Measurements from ENCODE around the gene PRRT1B. TPM values are rescaled to one million over a fixed set of nuclear protein-coding genes. Genes with fewer than 3 reads are reported as not detected.

PRRT1B gene
- total RNA-seq, 2 experiments from 2014 or later = not detected

DNA sequence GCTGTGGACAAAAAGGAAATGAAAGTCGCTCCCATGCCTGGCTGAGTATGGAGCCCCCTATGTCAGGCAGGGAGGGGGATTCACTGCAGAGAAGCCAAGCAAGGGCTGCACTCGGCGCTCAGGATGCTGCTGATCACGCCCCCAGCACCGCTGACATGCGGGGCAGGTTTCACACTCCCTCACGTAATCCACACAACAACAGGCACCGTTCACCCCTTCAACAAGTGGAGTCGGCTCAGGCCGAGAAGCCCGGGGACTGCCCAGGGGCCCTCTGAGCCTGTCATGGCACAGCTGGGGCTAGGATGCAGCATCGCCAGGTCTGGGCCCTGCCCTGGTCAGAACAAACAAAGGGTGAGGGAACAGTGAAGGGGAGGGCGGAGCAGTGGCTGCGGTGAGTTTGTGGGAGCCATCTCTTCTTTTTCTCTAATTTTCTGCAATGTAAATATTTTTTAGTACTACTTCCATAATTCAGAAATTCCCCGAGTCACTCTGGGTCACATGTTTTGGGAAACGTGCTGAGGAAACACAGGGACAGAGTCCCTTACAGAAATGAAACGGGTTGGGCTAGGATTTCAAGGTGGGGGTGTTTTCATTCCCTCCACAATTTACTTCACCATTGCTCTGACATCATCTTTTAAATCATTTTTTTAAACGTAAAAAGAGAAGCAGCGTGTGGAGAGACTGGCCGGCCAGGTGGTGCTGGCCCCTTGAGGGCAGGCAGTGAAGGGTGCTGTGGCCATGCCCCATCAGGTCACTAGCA lies 49.8 kb downstream of the PRRT1B start:
- H3K27me3 ChIP-seq (ENCODE audit: control insufficient read depth in 1 of 2, insufficient read depth in 2 of 2, low read length in 2 of 2) = no peaks in the 10 kb centered on the region
- Mint-ChIP-seq H3K4me3 (no peak overlapping the region), H3K27ac (no peak overlapping the region), H3K9me3 (no peaks in the 10 kb centered on the region), H3K4me1 (ENCODE audit: low read depth) (peaks cover 18% of the 10 kb centered on the region), H3K36me3 (ENCODE audit: low read depth) (peaks cover 78% of the 10 kb centered on the region), H3K27me3 (no peaks in the 10 kb centered on the region)
- TF ChIP-seq, protein P1, sequence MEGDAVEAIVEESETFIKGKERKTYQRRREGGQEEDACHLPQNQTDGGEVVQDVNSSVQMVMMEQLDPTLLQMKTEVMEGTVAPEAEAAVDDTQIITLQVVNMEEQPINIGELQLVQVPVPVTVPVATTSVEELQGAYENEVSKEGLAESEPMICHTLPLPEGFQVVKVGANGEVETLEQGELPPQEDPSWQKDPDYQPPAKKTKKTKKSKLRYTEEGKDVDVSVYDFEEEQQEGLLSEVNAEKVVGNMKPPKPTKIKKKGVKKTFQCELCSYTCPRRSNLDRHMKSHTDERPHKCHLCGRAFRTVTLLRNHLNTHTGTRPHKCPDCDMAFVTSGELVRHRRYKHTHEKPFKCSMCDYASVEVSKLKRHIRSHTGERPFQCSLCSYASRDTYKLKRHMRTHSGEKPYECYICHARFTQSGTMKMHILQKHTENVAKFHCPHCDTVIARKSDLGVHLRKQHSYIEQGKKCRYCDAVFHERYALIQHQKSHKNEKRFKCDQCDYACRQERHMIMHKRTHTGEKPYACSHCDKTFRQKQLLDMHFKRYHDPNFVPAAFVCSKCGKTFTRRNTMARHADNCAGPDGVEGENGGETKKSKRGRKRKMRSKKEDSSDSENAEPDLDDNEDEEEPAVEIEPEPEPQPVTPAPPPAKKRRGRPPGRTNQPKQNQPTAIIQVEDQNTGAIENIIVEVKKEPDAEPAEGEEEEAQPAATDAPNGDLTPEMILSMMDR (IDR thresholded peaks at IDR 0.05) = no peak
- H3K9me3 ChIP-seq (ENCODE audit: control insufficient read depth in 1 of 2, insufficient read depth in 1 of 2, low read length in 2 of 2) = no peaks in the 10 kb centered on the region
- H3K4me1 ChIP-seq (ENCODE audit: insufficient read depth, low read length) = peaks cover 23% of the 10 kb centered on the region
- ChIA-PET POLR2A (no interaction called here), CTCF (no interaction called here)
- ATAC-seq (ENCODE audit: poor library complexity) (no peak), DNase-seq (no peak)
- intact Hi-C loops (cut with DNase I, micrococcal nuclease) = loop anchor here (5.0 to 10.0 kb wide), 3 partner anchors 62 to 650 kb away; no protein-coding TSS in a partner anchor
- H3K27ac ChIP-seq (ENCODE audit: low read depth in 1 of 2, low read length in 2 of 2) = no peak overlapping the region
- peaks cover 78% of the 10 kb centered on the region for H3K36me3 ChIP-seq (ENCODE audit: insufficient read depth, low read length)
- H3K4me3 ChIP-seq (ENCODE audit: low read length) = no peak overlapping the region

DNA sequence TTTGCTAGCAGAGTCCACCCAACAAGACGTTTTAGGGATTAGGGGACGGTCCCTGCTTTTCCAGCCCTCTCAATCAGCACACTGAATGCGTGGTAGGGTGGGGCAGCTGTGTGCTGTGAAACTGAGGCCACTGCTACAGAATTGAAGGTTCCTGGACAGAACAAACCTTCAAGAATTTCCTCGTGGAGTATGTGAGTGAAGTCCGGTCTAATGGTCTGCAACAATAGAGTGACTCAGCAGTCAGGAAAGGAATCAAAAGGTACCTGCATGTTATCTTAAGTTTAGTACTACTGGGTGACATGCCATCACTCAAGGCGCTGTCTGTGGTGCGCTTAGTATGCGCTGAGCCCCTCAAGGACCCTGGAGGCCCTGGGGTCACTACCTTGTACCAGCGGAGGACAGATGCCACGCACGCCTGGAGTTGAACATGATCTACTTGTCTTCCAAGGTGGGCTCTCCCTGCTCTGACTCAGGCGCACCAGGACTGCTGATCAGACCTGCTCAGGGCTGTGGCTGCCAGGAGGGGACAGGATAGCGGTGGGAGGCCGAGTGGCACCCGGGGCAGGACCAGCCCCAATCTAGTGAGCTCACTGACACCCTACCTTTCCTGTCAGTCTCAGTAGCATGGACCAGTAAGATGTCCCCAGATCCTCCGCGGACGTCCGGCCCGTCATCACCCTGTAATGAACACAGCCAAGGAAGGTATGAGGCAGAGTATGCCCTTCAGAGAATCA lies 50.5 kb downstream of the PRRT1B start:
- DNase-seq = no peak
- peaks cover 15% of the 10 kb centered on the region for H3K4me1 ChIP-seq (ENCODE audit: insufficient read depth, low read length)
- no peak overlapping the region for H3K27ac ChIP-seq (ENCODE audit: low read depth in 1 of 2, low read length in 2 of 2)
- H3K4me3 Mint-ChIP-seq = no peak overlapping the region
- no peaks in the 10 kb centered on the region for H3K9me3 ChIP-seq (ENCODE audit: control insufficient read depth in 1 of 2, insufficient read depth in 1 of 2, low read length in 2 of 2)
- no peak for ATAC-seq (ENCODE audit: poor library complexity)
- TF ChIP-seq, protein P1 (IDR thresholded peaks at IDR 0.05) = no peak
- POLR2A ChIA-PET = no interaction called here
- no peak overlapping the region for H3K4me3 ChIP-seq (ENCODE audit: low read length)
- peaks cover 76% of the 10 kb centered on the region for H3K36me3 Mint-ChIP-seq (ENCODE audit: low read depth)
- intact Hi-C loops (cut with DNase I, micrococcal nuclease) = loop anchor here in 1 of 2 experiments (10.0 kb wide), 1 partner anchor 649 kb away; no protein-coding TSS in a partner anchor
- peaks cover 78% of the 10 kb centered on the region for H3K36me3 ChIP-seq (ENCODE audit: insufficient read depth, low read length)
- no peak overlapping the region for H3K27ac Mint-ChIP-seq
- no peaks in the 10 kb centered on the region for H3K9me3 Mint-ChIP-seq
- H3K4me1 Mint-ChIP-seq (ENCODE audit: low read depth) = peaks cover 10% of the 10 kb centered on the region
- H3K27me3 ChIP-seq (ENCODE audit: control insufficient read depth in 1 of 2, insufficient read depth in 2 of 2, low read length in 2 of 2) = no peaks in the 10 kb centered on the region
- CTCF ChIA-PET = no interaction called here
- no peaks in the 10 kb centered on the region for H3K27me3 Mint-ChIP-seq

- no peaks in the 10 kb centered on the region for H3K27me3 ChIP-seq (ENCODE audit: control insufficient read depth in 1 of 2, insufficient read depth in 2 of 2, low read length in 2 of 2)
- H3K36me3 Mint-ChIP-seq (ENCODE audit: low read depth) = peaks cover 74% of the 10 kb centered on the region
- no peak overlapping the region for H3K4me3 Mint-ChIP-seq
- TF ChIP-seq, protein P1 (IDR thresholded peaks at IDR 0.05) = no peak
- H3K27ac Mint-ChIP-seq = no peak overlapping the region
- H3K4me1 Mint-ChIP-seq (ENCODE audit: low read depth) = peaks cover 5% of the 10 kb centered on the region
- ChIA-PET POLR2A (no interaction called here), CTCF (no interaction called here)
- H3K9me3 Mint-ChIP-seq = no peaks in the 10 kb centered on the region
- no peaks in the 10 kb centered on the region for H3K27me3 Mint-ChIP-seq
- no peak overlapping the region for H3K27ac ChIP-seq (ENCODE audit: low read depth in 1 of 2, low read length in 2 of 2)
- H3K9me3 ChIP-seq (ENCODE audit: control insufficient read depth in 1 of 2, insufficient read depth in 1 of 2, low read length in 2 of 2) = no peaks in the 10 kb centered on the region
- H3K4me1 ChIP-seq (ENCODE audit: insufficient read depth, low read length) = peaks cover 10% of the 10 kb centered on the region
- intact Hi-C loops (cut with DNase I, micrococcal nuclease) = loop anchor here in 1 of 2 experiments (10.0 kb wide), 1 partner anchor 648 kb away; no protein-coding TSS in a partner anchor
- no peak for DNase-seq
- no peak overlapping the region for H3K4me3 ChIP-seq (ENCODE audit: low read length)
- no peak for ATAC-seq (ENCODE audit: poor library complexity)
- H3K36me3 ChIP-seq (ENCODE audit: insufficient read depth, low read length) = peaks cover 82% of the 10 kb centered on the region
Observed at GRCh38 chr9:131596430-131596743, 51.1 kb downstream of the PRRT1B start.

All from CD4-positive, alpha-beta T cell (primary cell).